Esophagus squamous epithelium (tissue), 4 donors: ENCODE data around the gene FLT3.
"Not testable (repeated sequence)": the region's sequence is repeated elsewhere in the genome, so short reads cannot be mapped to it uniquely, and the experiment has no call there.

Experiments
- CTCF ChIP-seq, 6 experiments: fragments of 450-650 bp in 4 of 6; fragments of 200-600 bp in 2 of 6; sonication (generic) in 2 of 6; IDR thresholded peaks; one replicate each; pipeline ENCODE4 v1.5.1; 2016 to 2019; ENCODE audit warnings: antibody characterized with exemption in 6 of 6, mild to moderate bottlenecking in 4 of 6, moderate library complexity in 4 of 6
- POLR2A ChIP-seq, 4 donors: fragments of 450-650 bp; IDR thresholded peaks; one replicate each; pipeline ENCODE4 v1.6.1; 2017; ENCODE audit warnings: antibody characterized with exemption in 4 of 4, mild to moderate bottlenecking in 4 of 4, moderate library complexity in 3 of 4

GRCh38 chr13:28005016-28005415 is 95.4 kb downstream of the FLT3 start:
- TF ChIP-seq CTCF, POLR2A (IDR thresholded peaks at IDR 0.05): not testable (repeated sequence)
